ENCODE results near the gene TCEAL3. TPM values are rescaled to one million over a fixed set of nuclear protein-coding genes. Genes with fewer than 3 reads are reported as not detected.

TCEAL3 gene
- total RNA-seq (2013): 3.9 TPM
- 1 to 10 TPM; 1.8 to 3.7 (median 2.1) TPM for polyA plus RNA-seq
- 0.42 and 0.56 TPM in 2 replicates for polyA minus RNA-seq
- 0.25 to 6.3 (median 4.2) reads per million in 11 experiments for total RNA-seq

GRCh38 chrX:103607364-103608305 is at the start of gene TCEAL3:
Gene TCEAL3 (plus strand): TSS chrX:103607963. CDS start chrX:103609065, 1,102 bp downstream.
- Mint-ChIP-seq H3K4me3 (peak within 1 kb of the TSS; percentile 87 to 90), H3K27ac (peak within 1 kb of the TSS in 6 of 7 donors; percentile 60 to 90 (median 80)), H3K4me1 (peaks cover 7% of the 10 kb centered on the region), H3K9me3 (peaks cover 0 to 5% (median 0%) of the 10 kb centered on the region in 7 donors), H3K36me3 (peaks cover 0 to 2% of the 10 kb centered on the region in 2 donors), H3K27me3 (ENCODE audit: low read depth in 3 of 3) (peaks cover 0 to 15% (median 11%) of the 10 kb centered on the region in 3 donors)
- Histone ChIP-seq H3K9ac (ENCODE audit: insufficient read depth, low read length, poor library complexity, severe bottlenecking) (peak within 1 kb of the TSS; percentile 64), H2AFZ (ENCODE audit: insufficient read depth, low read depth, low read length, poor library complexity, severe bottlenecking) (peak within 1 kb of the TSS; percentile 83), H4K20me1 (ENCODE audit: insufficient read depth, low read length) (no peaks in the 10 kb centered on the region), H3K4me1 (ENCODE audit: control insufficient read depth in 1 of 2, insufficient read depth in 2 of 2, low read length in 2 of 2) (peaks cover 0 to 7% of the 10 kb centered on the region in 2 donors), H3K79me2 (ENCODE audit: insufficient read depth, low read length) (no peaks in the 10 kb centered on the region), H3K9me3 (replicated peaks in 1 of 2; ENCODE audit: control insufficient read depth in 1 of 2, insufficient read depth in 1 of 2, low read length in 2 of 2) (no peaks in the 10 kb centered on the region), H3K27ac (ENCODE audit: low read depth in 1 of 2, low read length in 2 of 2) (peak within 1 kb of the TSS in 1 of 2 donors; percentile 63), H3K36me3 (replicated peaks in 1 of 2; ENCODE audit: control insufficient read depth in 1 of 2, insufficient read depth in 2 of 2, low read length in 2 of 2) (no peaks in the 10 kb centered on the region), H3K4me3 (replicated peaks in 1 of 3; ENCODE audit: low read depth in 2 of 3, low read length in 3 of 3) (peak within 1 kb of the TSS; percentile 75 to 77 (median 76)), H3K4me2 (replicated peaks; ENCODE audit: extremely low read depth, low read length, poor library complexity, severe bottlenecking) (peak within 1 kb of the TSS; percentile 68), H3K27me3 (ENCODE audit: control insufficient read depth in 2 of 2, insufficient read depth in 2 of 2, low read length in 2 of 2) (peaks cover 0 to 5% of the 10 kb centered on the region in 2 donors)
- intact Hi-C loops (cut with micrococcal nuclease): no loop called here
- DNase-seq: peak in 2 of 3 donors; percentile 17 to 47
- 2% methylated on average over 10 of the region's 59 CpGs for WGBS (ENCODE audit: insufficient coverage)
- TF ChIP-seq, protein P1, sequence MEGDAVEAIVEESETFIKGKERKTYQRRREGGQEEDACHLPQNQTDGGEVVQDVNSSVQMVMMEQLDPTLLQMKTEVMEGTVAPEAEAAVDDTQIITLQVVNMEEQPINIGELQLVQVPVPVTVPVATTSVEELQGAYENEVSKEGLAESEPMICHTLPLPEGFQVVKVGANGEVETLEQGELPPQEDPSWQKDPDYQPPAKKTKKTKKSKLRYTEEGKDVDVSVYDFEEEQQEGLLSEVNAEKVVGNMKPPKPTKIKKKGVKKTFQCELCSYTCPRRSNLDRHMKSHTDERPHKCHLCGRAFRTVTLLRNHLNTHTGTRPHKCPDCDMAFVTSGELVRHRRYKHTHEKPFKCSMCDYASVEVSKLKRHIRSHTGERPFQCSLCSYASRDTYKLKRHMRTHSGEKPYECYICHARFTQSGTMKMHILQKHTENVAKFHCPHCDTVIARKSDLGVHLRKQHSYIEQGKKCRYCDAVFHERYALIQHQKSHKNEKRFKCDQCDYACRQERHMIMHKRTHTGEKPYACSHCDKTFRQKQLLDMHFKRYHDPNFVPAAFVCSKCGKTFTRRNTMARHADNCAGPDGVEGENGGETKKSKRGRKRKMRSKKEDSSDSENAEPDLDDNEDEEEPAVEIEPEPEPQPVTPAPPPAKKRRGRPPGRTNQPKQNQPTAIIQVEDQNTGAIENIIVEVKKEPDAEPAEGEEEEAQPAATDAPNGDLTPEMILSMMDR (IDR thresholded peaks at IDR 0.05): no peak

- no peak overlapping the region for H3K9ac ChIP-seq (ENCODE audit: insufficient read depth, low read length, poor library complexity, severe bottlenecking)
- no peak overlapping the region for H3K27ac ChIP-seq (ENCODE audit: low read depth in 1 of 2, low read length in 2 of 2)
- H3K4me1 ChIP-seq (ENCODE audit: control insufficient read depth in 1 of 2, insufficient read depth in 2 of 2, low read length in 2 of 2): no peaks in the 10 kb centered on the region
- no peaks in the 10 kb centered on the region for H3K36me3 ChIP-seq (replicated peaks in 1 of 2; ENCODE audit: control insufficient read depth in 1 of 2, insufficient read depth in 2 of 2, low read length in 2 of 2)
- H2AFZ ChIP-seq (ENCODE audit: insufficient read depth, low read depth, low read length, poor library complexity, severe bottlenecking): no peak overlapping the region
- H3K9me3 Mint-ChIP-seq: no peaks in the 10 kb centered on the region
- intact Hi-C loops (cut with micrococcal nuclease): no loop called here
- no peak for DNase-seq
- WGBS (ENCODE audit: insufficient coverage): no CpG with 5 or more reads among the region's 1 CpG
- H3K4me2 ChIP-seq (replicated peaks; ENCODE audit: extremely low read depth, low read length, poor library complexity, severe bottlenecking): no peak overlapping the region
- H3K9me3 ChIP-seq (replicated peaks in 1 of 2; ENCODE audit: control insufficient read depth in 1 of 2, insufficient read depth in 1 of 2, low read length in 2 of 2): no peaks in the 10 kb centered on the region
- no peaks in the 10 kb centered on the region for H3K36me3 Mint-ChIP-seq
- H3K4me1 Mint-ChIP-seq: no peaks in the 10 kb centered on the region
- H3K27ac Mint-ChIP-seq: no peak overlapping the region
- H3K27me3 Mint-ChIP-seq (ENCODE audit: low read depth in 3 of 3): peaks cover 0 to 4% (median 0%) of the 10 kb centered on the region in 3 donors
- no peaks in the 10 kb centered on the region for H4K20me1 ChIP-seq (ENCODE audit: insufficient read depth, low read length)
- H3K79me2 ChIP-seq (ENCODE audit: insufficient read depth, low read length): no peaks in the 10 kb centered on the region
- H3K4me3 ChIP-seq (replicated peaks in 1 of 3; ENCODE audit: low read depth in 2 of 3, low read length in 3 of 3): no peak overlapping the region
- TF ChIP-seq, protein P1 (IDR thresholded peaks at IDR 0.05): no peak
- H3K4me3 Mint-ChIP-seq: no peak overlapping the region
- H3K27me3 ChIP-seq (ENCODE audit: control insufficient read depth in 2 of 2, insufficient read depth in 2 of 2, low read length in 2 of 2): peaks cover 0 to 6% of the 10 kb centered on the region in 2 donors
These were observed 47.5 kb upstream of the TCEAL3 start for GRCh38 chrX:103560256-103560655.

Measured in CD14-positive monocyte (primary cell).